Measurements from ENCODE around the gene PCNX2. TPM values are rescaled to one million over a fixed set of nuclear protein-coding genes. Genes with fewer than 3 reads are reported as not detected.

Gene PCNX2
- total and polyA plus RNA-seq, 2 donors (not counting 1 experiment from before 2014, with no cell fraction given), result 17.6 to 34.7 TPM

- no peak for ATAC-seq (ENCODE audit: low read depth)
- no peak overlapping the region for H3K4me3 Mint-ChIP-seq
- Histone ChIP-seq H3K79me2 (ENCODE audit: control insufficient read depth, insufficient read depth, low read length) (peaks cover 15% of the 10 kb centered on the region), H3K27me3 (replicated peaks in 1 of 4; ENCODE audit: control extremely low read depth in 1 of 4, control insufficient read depth in 3 of 4, insufficient read depth in 4 of 4, low read length in 3 of 4) (no peaks in the 10 kb centered on the region), H3K9me3 (ENCODE audit: control extremely low read depth in 1 of 3, control insufficient read depth in 2 of 3, insufficient read depth in 1 of 3, low read length in 2 of 3) (peaks cover 0 to 8% (median 6%) of the 10 kb centered on the region in 3 donors), H3K4me2 (replicated peaks; ENCODE audit: low read depth, low read length, poor library complexity, severe bottlenecking) (no peak overlapping the region), H3K9ac (ENCODE audit: low read length) (no peak overlapping the region), H3K27ac (ENCODE audit: low read length in 2 of 2) (no peak overlapping the region), H4K20me1 (ENCODE audit: control insufficient read depth, insufficient read depth, low read length, poor library complexity, severe bottlenecking) (no peaks in the 10 kb centered on the region), H2AFZ (ENCODE audit: insufficient read depth, low read depth, low read length, poor library complexity, severe bottlenecking) (no peak overlapping the region), H3K4me3 (ENCODE audit: control extremely low read depth in 1 of 5, extremely low read depth in 1 of 5, insufficient read depth in 1 of 5, low read depth in 2 of 5, low read length in 4 of 5) (no peak overlapping the region), H3K36me3 (replicated peaks in 1 of 2; ENCODE audit: control extremely low read depth in 1 of 2, control insufficient read depth in 1 of 2, extremely low read depth in 1 of 2, insufficient read depth in 2 of 2, low read length in 1 of 2) (peaks cover 4 to 24% of the 10 kb centered on the region in 2 experiments), H3K4me1 (ENCODE audit: control insufficient read depth in 2 of 2, insufficient read depth in 2 of 2, low read length in 2 of 2) (peaks cover 0 to under 1% of the 10 kb centered on the region in 2 donors)
- TF ChIP-seq CTCF (IDR thresholded peaks at IDR 0.05) (no peak), EZH2 (IDR thresholded peaks at IDR 0.05; ENCODE audit: borderline replicate concordance, insufficient read depth, low read depth, low read length, poor library complexity, severe bottlenecking) (no peak)
- no peak overlapping the region for H3K27ac Mint-ChIP-seq
- no peaks in the 10 kb centered on the region for H3K9me3 Mint-ChIP-seq (ENCODE audit: insufficient read depth)
- POLR2A ChIA-PET, result no interaction called here
- H3K27me3 Mint-ChIP-seq, result no peaks in the 10 kb centered on the region
- CTCF ChIA-PET, result no interaction called here
- peaks cover 3% of the 10 kb centered on the region for H3K4me1 Mint-ChIP-seq
- DNase-seq, result no peak
- WGBS (ENCODE audit: insufficient coverage), result no CpG with 5 or more reads among the region's 1 CpG
- intact Hi-C loops (cut with micrococcal nuclease), result no loop called here
These were observed 337.5 kb downstream of the PCNX2 start for GRCh38 chr1:232958067-232958466.

GRCh38 chr1:232956081-232956480 is 339.4 kb downstream of the PCNX2 start:
- Histone ChIP-seq H3K4me1 (ENCODE audit: control insufficient read depth in 2 of 2, insufficient read depth in 2 of 2, low read length in 2 of 2) (peaks cover 6 to 11% of the 10 kb centered on the region in 2 donors), H3K27ac (ENCODE audit: low read length in 2 of 2) (no peak overlapping the region), H3K9me3 (ENCODE audit: control extremely low read depth in 1 of 3, control insufficient read depth in 2 of 3, insufficient read depth in 1 of 3, low read length in 2 of 3) (peaks cover 0 to 8% (median 6%) of the 10 kb centered on the region in 3 donors), H3K4me2 (replicated peaks; ENCODE audit: low read depth, low read length, poor library complexity, severe bottlenecking) (no peak overlapping the region), H3K9ac (ENCODE audit: low read length) (no peak overlapping the region), H3K36me3 (replicated peaks in 1 of 2; ENCODE audit: control extremely low read depth in 1 of 2, control insufficient read depth in 1 of 2, extremely low read depth in 1 of 2, insufficient read depth in 2 of 2, low read length in 1 of 2) (peaks cover 4 to 24% of the 10 kb centered on the region in 2 experiments), H2AFZ (ENCODE audit: insufficient read depth, low read depth, low read length, poor library complexity, severe bottlenecking) (no peak overlapping the region), H3K27me3 (replicated peaks in 1 of 4; ENCODE audit: control extremely low read depth in 1 of 4, control insufficient read depth in 3 of 4, insufficient read depth in 4 of 4, low read length in 3 of 4) (no peaks in the 10 kb centered on the region), H4K20me1 (ENCODE audit: control insufficient read depth, insufficient read depth, low read length, poor library complexity, severe bottlenecking) (no peaks in the 10 kb centered on the region), H3K79me2 (ENCODE audit: control insufficient read depth, insufficient read depth, low read length) (peaks cover 24% of the 10 kb centered on the region), H3K4me3 (ENCODE audit: control extremely low read depth in 1 of 5, extremely low read depth in 1 of 5, insufficient read depth in 1 of 5, low read depth in 2 of 5, low read length in 4 of 5) (no peak overlapping the region)
- H3K4me3 Mint-ChIP-seq, result no peak overlapping the region
- TF ChIP-seq CTCF (IDR thresholded peaks at IDR 0.05) (no peak), EZH2 (IDR thresholded peaks at IDR 0.05; ENCODE audit: borderline replicate concordance, insufficient read depth, low read depth, low read length, poor library complexity, severe bottlenecking) (no peak)
- CTCF ChIA-PET, result no interaction called here
- intact Hi-C loops (cut with micrococcal nuclease), result no loop called here
- 100% methylated on average over 4 of the region's 6 CpGs for WGBS (ENCODE audit: insufficient coverage)
- no peak overlapping the region for H3K27ac Mint-ChIP-seq
- H3K4me1 Mint-ChIP-seq, result peaks cover 20% of the 10 kb centered on the region
- H3K9me3 Mint-ChIP-seq (ENCODE audit: insufficient read depth), result no peaks in the 10 kb centered on the region
- DNase-seq (no peak), ATAC-seq (ENCODE audit: low read depth) (no peak)
- no peaks in the 10 kb centered on the region for H3K27me3 Mint-ChIP-seq
- POLR2A ChIA-PET, result no interaction called here

Data from B cell (primary cell).